ENCODE data around the gene LRRK1.

Gene LRRK1

DNA sequence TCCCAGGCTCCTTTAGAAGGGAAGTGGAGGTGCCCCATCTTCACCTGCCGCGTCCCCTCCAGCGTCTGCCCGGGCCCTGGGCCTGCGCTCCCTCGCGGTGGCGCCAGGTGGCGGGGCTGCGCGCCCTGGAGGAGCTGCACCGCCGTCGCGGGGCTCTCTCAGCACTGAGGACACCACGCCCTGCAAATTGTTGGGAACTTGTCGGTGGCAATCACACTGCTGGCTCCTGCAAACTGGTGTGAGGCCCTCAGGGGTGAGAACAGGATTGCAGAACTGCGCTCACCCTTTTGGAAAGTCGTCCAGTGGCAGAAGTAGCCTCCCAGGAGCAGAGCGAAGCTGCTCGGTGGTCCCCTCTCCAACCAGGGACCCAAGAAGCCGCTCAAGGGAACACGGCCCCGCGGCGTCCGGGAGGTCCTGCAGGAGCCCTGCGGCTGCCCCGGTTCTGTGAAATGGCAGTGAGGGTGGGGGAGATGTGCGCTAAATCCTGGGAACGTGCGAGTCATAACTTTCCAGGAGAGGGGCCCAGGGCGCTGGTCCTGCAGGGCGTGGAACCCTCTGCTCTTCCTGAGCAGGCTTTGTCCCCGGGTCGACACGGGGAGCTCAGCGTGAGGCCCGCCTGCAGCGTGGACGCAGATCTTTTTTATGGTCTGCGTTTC, 995 bp upstream of the LRRK1 start:
- peak; percentile 21 to 26 for DNase-seq

DNA sequence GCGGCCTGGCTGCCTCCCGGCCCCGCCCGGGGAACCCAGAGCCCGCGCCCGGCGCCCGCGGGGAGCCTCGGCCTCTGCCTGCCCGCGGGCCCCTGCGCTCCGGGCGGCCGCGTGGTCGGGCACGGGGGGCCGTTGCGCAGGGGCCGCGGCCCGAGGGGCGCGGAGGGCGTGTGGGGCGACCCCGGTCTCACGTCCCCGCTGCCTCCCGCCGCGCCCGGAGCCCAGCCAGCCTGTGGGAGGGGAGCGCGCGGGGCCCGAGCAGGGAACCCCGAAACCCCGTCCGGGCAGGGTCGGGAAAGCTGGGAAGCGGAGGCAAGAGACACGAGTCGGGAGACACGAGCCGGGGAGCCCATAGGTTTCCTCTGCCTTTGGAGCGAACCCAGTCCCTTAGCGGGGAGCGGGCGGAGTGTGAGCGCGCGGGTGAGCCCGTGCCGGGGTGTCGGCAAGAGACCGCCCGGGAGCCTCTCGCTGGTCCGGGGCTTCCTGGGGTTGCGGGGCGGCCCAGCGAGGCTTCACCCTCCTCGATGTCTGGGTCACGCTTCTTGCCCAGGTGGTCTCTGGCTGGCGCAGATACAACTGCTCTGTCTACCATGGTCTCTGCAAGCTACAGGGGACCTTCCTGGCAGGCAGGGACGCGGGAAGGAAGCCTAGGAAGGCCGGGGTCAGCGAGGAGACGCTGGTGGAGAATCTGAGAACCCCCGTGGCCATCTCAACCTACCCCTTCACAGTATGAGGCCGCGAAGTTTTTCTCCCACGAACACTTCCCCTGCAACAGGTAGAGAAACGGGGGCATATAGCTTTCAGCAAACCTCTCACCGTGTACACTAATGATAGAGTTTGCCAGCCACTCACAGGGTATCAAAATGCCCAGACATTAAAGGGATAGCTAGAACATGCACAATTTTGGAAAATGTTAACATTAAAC, 586 bp downstream of the LRRK1 start:
- no peak for DNase-seq

GRCh38 chr15:100920516-100921135, 1.5 kb downstream of the LRRK1 start:
- DNase-seq = no peak

DNA sequence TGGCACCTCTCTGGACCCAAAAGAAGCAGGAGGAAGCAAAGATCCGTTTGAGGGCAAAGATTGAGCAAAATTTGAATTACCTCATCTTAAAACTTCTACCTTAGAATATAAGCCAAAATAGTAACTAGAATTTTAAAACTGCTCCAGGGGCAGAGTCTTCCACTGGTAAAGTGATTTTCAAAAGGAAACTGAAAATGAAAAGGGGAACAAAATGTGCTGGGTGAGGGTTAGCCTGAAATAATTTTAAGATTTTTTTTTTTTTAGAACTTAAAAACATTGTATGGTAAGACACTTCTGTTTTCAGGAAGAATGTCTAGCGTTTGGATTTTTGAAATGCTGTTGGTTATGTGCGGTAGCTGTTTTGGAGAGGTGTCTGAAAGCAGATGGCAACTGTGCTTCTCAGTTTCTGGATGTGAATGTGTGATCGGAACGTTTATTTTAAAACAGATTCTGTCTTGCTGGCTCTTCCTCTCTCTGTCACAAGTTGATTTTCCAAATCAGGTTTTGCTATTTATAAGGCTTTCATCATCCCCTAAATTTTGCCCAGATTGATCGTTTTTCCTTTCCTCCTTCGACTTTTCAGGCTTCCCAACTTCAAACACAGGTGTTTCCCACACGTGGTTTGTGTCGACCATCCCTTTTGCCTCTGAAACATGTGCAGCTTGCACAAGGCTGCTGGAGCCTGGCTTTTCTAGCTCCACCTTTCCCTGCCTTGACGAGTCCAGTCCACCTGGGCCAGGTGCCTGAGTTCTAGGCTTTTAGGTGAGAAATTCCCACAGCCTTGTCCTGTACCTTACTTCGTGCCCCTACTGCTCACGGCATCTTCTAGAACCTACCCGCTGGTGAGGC, 3.3 kb downstream of the LRRK1 start:
- DNase-seq = peak in 1 of 2 donors; percentile 43

DNA sequence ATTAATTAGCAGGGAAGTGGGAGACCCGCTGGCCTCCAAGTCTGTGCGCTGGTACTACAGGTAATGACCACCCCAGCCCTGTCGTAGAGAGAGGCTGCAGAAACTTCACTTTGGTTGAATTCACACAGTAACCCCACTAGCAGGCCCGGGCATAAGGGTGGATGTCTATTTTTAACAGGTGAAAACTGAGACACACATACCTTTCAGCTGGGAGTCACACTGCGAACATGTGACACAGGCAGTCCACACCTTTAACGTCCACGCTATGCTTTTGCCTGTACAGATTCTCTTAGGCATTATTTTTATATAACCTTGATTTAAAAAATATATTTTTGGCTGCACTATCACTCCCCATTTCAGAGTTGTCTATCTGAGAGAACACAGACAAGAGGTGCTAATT, 3.9 kb downstream of the LRRK1 start:
- no peak for DNase-seq

DNA sequence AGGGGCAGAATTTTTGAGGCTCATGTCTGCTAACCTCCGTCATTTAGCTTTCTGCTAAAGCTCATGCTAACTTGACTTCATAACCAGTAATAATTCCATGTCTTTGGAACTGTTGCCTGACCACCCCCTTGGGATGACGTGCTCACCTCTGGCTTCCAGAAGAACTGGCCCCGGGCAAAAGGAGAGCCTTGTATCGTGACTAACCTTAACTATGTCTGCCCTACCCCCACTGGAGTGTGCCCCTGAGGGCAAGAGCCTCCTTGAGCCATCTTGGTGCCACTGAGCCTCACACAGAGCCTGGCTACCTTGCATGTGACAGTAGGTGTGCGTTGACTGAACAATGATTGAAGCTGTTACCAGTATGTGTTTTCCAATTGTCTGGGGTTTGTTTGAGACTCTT, 4.7 kb downstream of the LRRK1 start:
- DNase-seq = no peak

GRCh38 chr15:100924436-100924835, 5.3 kb downstream of the LRRK1 start:
- DNase-seq = no peak

GRCh38 chr15:100925480-100925879, 6.3 kb downstream of the LRRK1 start:
- DNase-seq = no peak

- DNase-seq = no peak
Measured at GRCh38 chr15:100926258-100926657, 7.1 kb downstream of the LRRK1 start.

GRCh38 chr15:100926971-100927756, 8.0 kb downstream of the LRRK1 start:
- DNase-seq = no peak

DNA sequence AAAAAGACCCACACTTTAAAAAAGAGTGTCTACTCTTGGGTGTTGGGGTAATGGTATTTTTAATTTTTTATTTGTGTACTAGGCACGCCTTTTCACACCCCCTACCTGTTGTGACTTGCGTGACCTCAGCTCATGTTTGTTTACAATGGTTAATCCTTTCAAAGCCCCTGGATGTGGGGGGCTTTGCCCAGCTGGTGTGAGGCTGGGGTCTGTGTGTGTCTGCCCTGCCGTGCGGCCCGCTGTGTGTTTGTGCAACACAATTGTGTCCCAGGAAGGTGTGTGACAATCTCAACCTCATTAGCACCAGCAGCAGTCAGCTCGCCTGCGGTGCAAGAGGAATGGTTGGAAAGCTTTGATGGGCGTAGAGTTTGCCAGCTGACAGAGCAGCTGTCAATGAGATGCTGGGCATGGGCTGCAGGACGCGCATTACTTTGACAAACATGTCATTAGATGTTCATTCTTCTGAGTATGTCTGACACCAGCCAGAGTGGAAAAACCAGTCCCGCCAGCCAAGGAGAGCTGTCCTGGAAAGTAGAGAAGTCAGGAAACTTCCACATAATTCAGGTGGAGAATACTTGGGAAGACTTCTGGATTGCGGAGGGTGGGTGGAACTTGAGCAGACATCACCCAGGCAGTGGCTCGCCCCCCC, 9.6 kb downstream of the LRRK1 start:
- no peak for DNase-seq

DNA sequence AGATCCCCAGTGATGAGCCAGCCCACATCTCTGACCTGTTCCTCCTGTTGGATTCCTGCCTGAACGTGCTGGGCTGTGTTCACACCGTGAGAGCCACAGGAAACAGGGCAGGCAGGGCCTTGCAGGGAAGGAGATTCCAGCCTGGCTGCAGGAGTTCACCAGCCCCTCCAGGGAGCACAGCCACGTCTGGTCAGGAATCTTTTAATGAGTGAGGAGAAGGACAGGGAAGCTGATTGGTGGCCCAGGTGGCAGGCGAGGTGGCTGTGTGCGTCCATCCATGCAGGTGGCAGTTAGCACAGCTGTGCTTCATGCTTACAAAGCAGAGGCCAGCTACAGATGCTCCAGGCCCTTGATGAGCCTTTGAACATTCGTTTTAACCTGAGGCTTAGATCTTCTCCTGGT, 10.5 kb downstream of the LRRK1 start:
- DNase-seq = no peak

DNA sequence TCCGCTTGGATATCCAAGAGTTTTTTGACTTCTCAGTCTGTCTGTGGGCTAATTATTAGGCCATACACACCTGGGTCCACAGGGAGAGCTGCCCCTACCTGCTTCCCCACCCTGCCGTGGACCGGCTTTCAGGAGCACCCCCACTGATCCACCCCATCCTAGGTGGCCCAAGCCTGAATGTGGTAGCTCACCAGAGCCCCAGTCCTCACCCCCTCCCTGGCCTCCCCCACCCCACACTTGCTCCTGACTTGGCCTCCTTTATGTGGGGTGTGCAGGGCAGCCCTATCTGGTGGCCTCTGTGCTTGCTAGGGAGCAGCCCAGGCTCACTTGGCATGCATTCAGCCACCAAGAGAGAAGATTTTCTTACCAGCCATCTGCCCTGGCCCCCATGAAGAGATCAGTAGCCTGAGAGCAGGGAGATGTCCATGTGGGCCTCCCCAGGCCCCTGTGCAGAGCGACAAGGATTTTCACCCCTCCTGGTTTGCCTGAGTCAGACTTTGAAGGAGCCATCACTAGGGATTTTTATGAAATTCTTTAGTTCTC, 11.2 kb downstream of the LRRK1 start:
- no peak for DNase-seq

- no peak for DNase-seq
Measured at GRCh38 chr15:100931143-100931890, 12.2 kb downstream of the LRRK1 start.

GRCh38 chr15:100932676-100933348, 13.7 kb downstream of the LRRK1 start:
- no peak for DNase-seq

- DNase-seq = no peak
Measured at GRCh38 chr15:100934166-100934565, 15.0 kb downstream of the LRRK1 start.

GRCh38 chr15:100934726-100935125, 15.6 kb downstream of the LRRK1 start:
- DNase-seq = no peak

- no peak for DNase-seq
Measured at GRCh38 chr15:100937171-100937570, 18.0 kb downstream of the LRRK1 start.

GRCh38 chr15:100939791-100940190, 20.6 kb downstream of the LRRK1 start:
- no peak for DNase-seq
